COR-L47 (cell line): ENCODE results near the gene SPOCK1.
"Not testable (repeated sequence)": the region's sequence is repeated elsewhere in the genome, so short reads cannot be mapped to it uniquely, and the experiment has no call there.

ENCODE experiments used
- DNase-seq: peaks from one replicate; lab custom pipeline; 2025; lab: John Stamatoyannopoulos, UW

The SPOCK1 gene

GRCh38 chr5:137263371-137264005 lies 235.6 kb downstream of the SPOCK1 start:
- no peak for DNase-seq

GRCh38 chr5:137262818-137263217 lies 236.3 kb downstream of the SPOCK1 start:
- DNase-seq = no peak

- no peak for DNase-seq
These were observed 238.1 kb downstream of the SPOCK1 start for GRCh38 chr5:137260820-137261695.

GRCh38 chr5:137259115-137259514 lies 240.0 kb downstream of the SPOCK1 start:
- DNase-seq = not testable (repeated sequence)

GRCh38 chr5:137254119-137255090 lies 244.7 kb downstream of the SPOCK1 start:
- no peak for DNase-seq

GRCh38 chr5:137252512-137252911 lies 246.6 kb downstream of the SPOCK1 start:
- DNase-seq = no peak

GRCh38 chr5:137250421-137250820 lies 248.7 kb downstream of the SPOCK1 start:
- no peak for DNase-seq

- no peak for DNase-seq
These were observed 250.6 kb downstream of the SPOCK1 start for GRCh38 chr5:137248527-137248926.

- DNase-seq = no peak
These were observed 253.7 kb downstream of the SPOCK1 start for GRCh38 chr5:137245438-137245837.

- DNase-seq = no peak
These were observed 258.8 kb downstream of the SPOCK1 start for GRCh38 chr5:137240285-137240684.

GRCh38 chr5:137236849-137237507 lies 262.1 kb downstream of the SPOCK1 start:
- DNase-seq = no peak

- no peak for DNase-seq
These were observed 262.9 kb downstream of the SPOCK1 start for GRCh38 chr5:137236252-137236651.

- DNase-seq = no peak
These were observed 263.9 kb downstream of the SPOCK1 start for GRCh38 chr5:137234973-137235943.

- DNase-seq = no peak
These were observed 265.4 kb downstream of the SPOCK1 start for GRCh38 chr5:137233726-137234125.

GRCh38 chr5:137233304-137233703 lies 265.8 kb downstream of the SPOCK1 start:
- not testable (repeated sequence) for DNase-seq

GRCh38 chr5:137231540-137231939 lies 267.6 kb downstream of the SPOCK1 start:
- no peak for DNase-seq

GRCh38 chr5:137228816-137229215 lies 270.3 kb downstream of the SPOCK1 start:
- no peak for DNase-seq

- DNase-seq = no peak
These were observed 273.0 kb downstream of the SPOCK1 start for GRCh38 chr5:137226081-137226480.

GRCh38 chr5:137223324-137224295 lies 275.5 kb downstream of the SPOCK1 start:
- no peak for DNase-seq
